ENCODE measurements around the gene COL9A1.
A peak's percentile ranks its signal among the peaks of the same experiment; 100 is the strongest.

The COL9A1 gene

GRCh38 chr6:70285201-70285600, 17.7 kb downstream of the COL9A1 start:
- no peak for FAIRE-seq

GRCh38 chr6:70282919-70283461, 19.9 kb downstream of the COL9A1 start:
- no peak for FAIRE-seq

GRCh38 chr6:70282312-70282918, 20.5 kb downstream of the COL9A1 start:
- FAIRE-seq: no peak

- FAIRE-seq: no peak
These were observed 21.0 kb downstream of the COL9A1 start for GRCh38 chr6:70281923-70282311.

GRCh38 chr6:70280400-70280853, 22.5 kb downstream of the COL9A1 start:
- no peak for FAIRE-seq

- FAIRE-seq: no peak
These were observed 25.4 kb downstream of the COL9A1 start for GRCh38 chr6:70277470-70277869.

GRCh38 chr6:70274338-70274737, 28.5 kb downstream of the COL9A1 start:
- no peak for FAIRE-seq

GRCh38 chr6:70272071-70272470, 30.8 kb downstream of the COL9A1 start:
- no peak for FAIRE-seq

- FAIRE-seq: no peak
These were observed 32.4 kb downstream of the COL9A1 start for GRCh38 chr6:70270287-70271005.

- no peak for FAIRE-seq
These were observed 36.7 kb downstream of the COL9A1 start for GRCh38 chr6:70266142-70266541.

- FAIRE-seq: no peak
These were observed 38.6 kb downstream of the COL9A1 start for GRCh38 chr6:70264306-70264705.

GRCh38 chr6:70258483-70258882, 44.4 kb downstream of the COL9A1 start:
- FAIRE-seq: no peak

GRCh38 chr6:70257768-70258273, 45.1 kb downstream of the COL9A1 start:
- FAIRE-seq: no peak

- FAIRE-seq: no peak
These were observed 48.1 kb downstream of the COL9A1 start for GRCh38 chr6:70254784-70255183.

- FAIRE-seq: no peak
These were observed 49.0 kb downstream of the COL9A1 start for GRCh38 chr6:70253923-70254322.

GRCh38 chr6:70252604-70253003, 50.3 kb downstream of the COL9A1 start:
- no peak for FAIRE-seq

- no peak for FAIRE-seq
These were observed 56.8 kb downstream of the COL9A1 start for GRCh38 chr6:70246118-70246517.

- no peak for FAIRE-seq
These were observed 60.9 kb downstream of the COL9A1 start for GRCh38 chr6:70241991-70242420.

GRCh38 chr6:70241031-70241430, 61.9 kb downstream of the COL9A1 start:
- FAIRE-seq: peak; percentile 83

GRCh38 chr6:70236343-70236742, 66.5 kb downstream of the COL9A1 start:
- FAIRE-seq: no peak

GRCh38 chr6:70234561-70235236, 68.2 kb downstream of the COL9A1 start:
- no peak for FAIRE-seq

GRCh38 chr6:70231311-70231710, 71.6 kb downstream of the COL9A1 start:
- no peak for FAIRE-seq

- FAIRE-seq: no peak
These were observed 77.8 kb downstream of the COL9A1 start for GRCh38 chr6:70225055-70225454.

- FAIRE-seq: no peak
These were observed 80.5 kb downstream of the COL9A1 start for GRCh38 chr6:70222439-70222749.
